Measurements from ENCODE around the gene FZD7. TPM values are rescaled to one million over a fixed set of nuclear protein-coding genes. Genes with fewer than 3 reads are reported as not detected.

FZD7 gene
- total RNA-seq, 1 experiment from 2014 or later = 302 TPM

DNA sequence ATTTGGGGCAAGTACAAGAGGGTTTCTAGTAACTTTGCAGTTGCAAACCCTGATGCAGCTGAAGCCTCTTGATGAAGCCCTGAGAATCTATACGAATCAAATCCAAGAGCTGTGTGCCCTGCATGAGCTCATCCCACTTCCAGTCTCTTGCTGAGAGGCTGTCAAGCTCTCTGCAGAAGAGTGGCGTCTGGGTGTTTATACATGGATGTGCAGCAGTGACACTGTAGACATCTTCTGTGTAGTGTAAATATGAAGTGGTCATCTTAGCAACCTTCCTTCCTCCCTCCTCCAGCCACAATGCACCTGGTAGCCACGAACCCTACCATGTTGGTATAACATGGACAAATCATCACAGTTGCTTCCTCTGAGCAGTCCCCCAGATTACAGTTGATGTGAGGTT, 21.0 kb downstream of the FZD7 start:
- Histone ChIP-seq H3T11ph (ENCODE audit: low read length) (no peak overlapping the region), H3K4me2 (ENCODE audit: insufficient read depth, insufficient read length, low read length) (no peak overlapping the region), H4K91ac (ENCODE audit: insufficient read length, low read depth, low read length) (no peak overlapping the region), H2BK120ac (ENCODE audit: low read depth, low read length, poor library complexity, severe bottlenecking) (no peak overlapping the region), H2BK5ac (ENCODE audit: insufficient read length, low read length) (no peak overlapping the region), H3K27me3 (ENCODE audit: insufficient read depth, low read length) (no peaks in the 10 kb centered on the region), H3K4me1 (ENCODE audit: insufficient read depth, low read length) (no peaks in the 10 kb centered on the region; the same call in 1 of the 2 replicates), H2AK5ac (ENCODE audit: insufficient read length, low read length) (no peak overlapping the region), H2BK12ac (ENCODE audit: insufficient read length, low read depth, low read length) (no peak overlapping the region), H4K8ac (replicated peaks; ENCODE audit: insufficient read length, low read depth, low read length) (peak overlapping the region; percentile 85), H3K23me2 (ENCODE audit: insufficient read length, low read depth, low read length, poor library complexity, severe bottlenecking) (no peaks in the 10 kb centered on the region), H2AFZ (ENCODE audit: low read length) (no peak overlapping the region), H4K5ac (ENCODE audit: insufficient read length, low read depth, low read length) (no peak overlapping the region), H3K18ac (ENCODE audit: insufficient read length, low read depth, low read length) (no peak overlapping the region), H3K27ac (ENCODE audit: insufficient read length, low read depth, low read length) (no peak overlapping the region), H3K4ac (ENCODE audit: low read depth, low read length) (no peak overlapping the region), H4K20me1 (ENCODE audit: control insufficient read depth, insufficient read depth, insufficient read length) (no peaks in the 10 kb centered on the region), H3K79me2 (ENCODE audit: insufficient read depth, low read length) (no peaks in the 10 kb centered on the region), H3K9me3 (ENCODE audit: control insufficient read depth, low read depth, low read length) (no peaks in the 10 kb centered on the region), H3K56ac (ENCODE audit: insufficient read length, low read depth, low read length) (no peak overlapping the region), H3K23ac (ENCODE audit: insufficient read length, low read depth, low read length) (no peak overlapping the region), H2BK15ac (ENCODE audit: low read depth, low read length) (no peak overlapping the region), H3K79me1 (ENCODE audit: insufficient read depth, low read depth, low read length, poor library complexity, severe bottlenecking) (no peaks in the 10 kb centered on the region), H2BK20ac (ENCODE audit: low read depth, low read length, poor library complexity, severe bottlenecking) (no peak overlapping the region), H3K9ac (ENCODE audit: extremely low read depth, insufficient read length, low read length) (no peak overlapping the region), H3K14ac (ENCODE audit: insufficient read depth, low read length) (no peak overlapping the region)
- DNase-seq = no peak
- H3K4me1 Mint-ChIP-seq = peaks cover 28 to 31% of the 10 kb centered on the region in 2 experiments
- H3K27ac Mint-ChIP-seq = no peak overlapping the region
- peaks cover 5% of the 10 kb centered on the region for H3K27me3 Mint-ChIP-seq (ENCODE audit: low read depth)
- no CpG with 5 or more reads among the region's 3 CpGs for WGBS (ENCODE audit: extremely low coverage, insufficient read length, low lambda C conversion rate)
- H3K36me3 Mint-ChIP-seq (ENCODE audit: insufficient read depth in 1 of 3, low read depth in 3 of 3) = no peaks in the 10 kb centered on the region; a peak in 1 of 7 replicates
- no peak overlapping the region for H3K4me3 Mint-ChIP-seq
- TF ChIP-seq, protein P1, sequence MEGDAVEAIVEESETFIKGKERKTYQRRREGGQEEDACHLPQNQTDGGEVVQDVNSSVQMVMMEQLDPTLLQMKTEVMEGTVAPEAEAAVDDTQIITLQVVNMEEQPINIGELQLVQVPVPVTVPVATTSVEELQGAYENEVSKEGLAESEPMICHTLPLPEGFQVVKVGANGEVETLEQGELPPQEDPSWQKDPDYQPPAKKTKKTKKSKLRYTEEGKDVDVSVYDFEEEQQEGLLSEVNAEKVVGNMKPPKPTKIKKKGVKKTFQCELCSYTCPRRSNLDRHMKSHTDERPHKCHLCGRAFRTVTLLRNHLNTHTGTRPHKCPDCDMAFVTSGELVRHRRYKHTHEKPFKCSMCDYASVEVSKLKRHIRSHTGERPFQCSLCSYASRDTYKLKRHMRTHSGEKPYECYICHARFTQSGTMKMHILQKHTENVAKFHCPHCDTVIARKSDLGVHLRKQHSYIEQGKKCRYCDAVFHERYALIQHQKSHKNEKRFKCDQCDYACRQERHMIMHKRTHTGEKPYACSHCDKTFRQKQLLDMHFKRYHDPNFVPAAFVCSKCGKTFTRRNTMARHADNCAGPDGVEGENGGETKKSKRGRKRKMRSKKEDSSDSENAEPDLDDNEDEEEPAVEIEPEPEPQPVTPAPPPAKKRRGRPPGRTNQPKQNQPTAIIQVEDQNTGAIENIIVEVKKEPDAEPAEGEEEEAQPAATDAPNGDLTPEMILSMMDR (conservative IDR thresholded peaks at IDR 0.05) = no peak
- H3K9me3 Mint-ChIP-seq = no peaks in the 10 kb centered on the region

Measured in H9 (cell line).